Upper lobe of right lung (tissue), 1 donor: ENCODE results near the gene LGALS16. TPM values are rescaled to one million over a fixed set of nuclear protein-coding genes. Genes with fewer than 3 reads are reported as not detected.

Source experiments
- ATAC-seq: fragments of 200-7000 bp; cut with Tn5 transposase; one replicate; pipeline ENCODE4 v1.9.1; 2020; ENCODE audit warnings: mild to moderate bottlenecking, moderate library complexity
- DNase-seq: peaks from one replicate; pipeline ENCODE4 v3.0.0-alpha.2; 2020
- H3K27ac ChIP-seq: fragments of 200-600 bp; one replicate; pipeline ENCODE4 v1.8.0; 2022
- H3K27me3 ChIP-seq: fragments of 200-600 bp; one replicate; pipeline ENCODE4 v1.8.0; 2022; ENCODE audit warnings: mild to moderate bottlenecking
- H3K36me3 ChIP-seq: fragments of 200-600 bp; one replicate; pipeline ENCODE4 v1.8.0; 2022
- H3K4me1 ChIP-seq: fragments of 200-600 bp; one replicate; pipeline ENCODE4 v1.8.0; 2022
- H3K4me3 ChIP-seq: fragments of 200-600 bp; one replicate; pipeline ENCODE4 v1.8.0; 2022; ENCODE audit warnings: mild to moderate bottlenecking
- H3K9me3 ChIP-seq: fragments of 200-600 bp; one replicate; pipeline ENCODE4 v1.8.0; 2022
- CTCF ChIP-seq: fragments of 200-600 bp; IDR thresholded peaks from one replicate; pipeline ENCODE4 v1.8.0; 2022; ENCODE audit warnings: antibody characterized with exemption
- intact Hi-C: fragments of 100-400 bp; cut with DNase I; formaldehyde crosslinking; loops from one replicate; pipeline ENCODE4 v1.11.0; 2022
- total RNA-seq: library from RNA; stranded (reverse); fragmentation: NEBNext Ultra II Directional; extraction: Animal tissue kit (Norgen Biotek cat#: 25700); gene quantifications from one replicate; pipeline ENCODE4 v1.2.1, GENCODE V29; 2021
- donor health status: DM: no; HTN: yes; CAD: no; lungs with severe emphysema.

LGALS16 gene
- total RNA-seq, 1 donor from 2014 or later = not detected

GRCh38 chr19:39704181-39705044 lies 48.7 kb downstream of the LGALS16 start, which contains the start of gene LGALS14:
TSS of gene LGALS14 (plus strand) at chr19:39704481. CDS start at chr19:39704529, 48 bp downstream.
- DNase-seq (no peak), ATAC-seq (peak; percentile 22)
- H3K36me3 ChIP-seq = no peaks in the 10 kb centered on the region
- H3K27me3 ChIP-seq = no peaks in the 10 kb centered on the region
- H3K27ac ChIP-seq = no peak within 1 kb of the TSS
- no peaks in the 10 kb centered on the region for H3K9me3 ChIP-seq
- no peak for TF ChIP-seq CTCF
- H3K4me1 ChIP-seq = no peaks in the 10 kb centered on the region
- intact Hi-C loops = no loop called here
- no peak within 1 kb of the TSS for H3K4me3 ChIP-seq

GRCh38 chr19:39705578-39706188 lies 50.0 kb downstream of the LGALS16 start:
- intact Hi-C loops = no loop called here
- Histone ChIP-seq H3K27ac (no peak overlapping the region), H3K4me1 (no peaks in the 10 kb centered on the region), H3K9me3 (no peaks in the 10 kb centered on the region), H3K27me3 (no peaks in the 10 kb centered on the region), H3K36me3 (no peaks in the 10 kb centered on the region), H3K4me3 (no peak overlapping the region)
- no peak for TF ChIP-seq CTCF
- peak; percentile 49 for ATAC-seq
- DNase-seq = no peak

GRCh38 chr19:39708594-39708993 lies 52.9 kb downstream of the LGALS16 start:
- Histone ChIP-seq H3K4me1 (no peaks in the 10 kb centered on the region), H3K9me3 (no peaks in the 10 kb centered on the region), H3K27ac (no peak overlapping the region), H3K4me3 (no peak overlapping the region), H3K27me3 (no peaks in the 10 kb centered on the region), H3K36me3 (no peaks in the 10 kb centered on the region)
- DNase-seq = no peak
- no peak for ATAC-seq
- intact Hi-C loops = no loop called here
- TF ChIP-seq CTCF = no peak

GRCh38 chr19:39709026-39709872 lies 53.5 kb downstream of the LGALS16 start:
- H3K27me3 ChIP-seq = no peaks in the 10 kb centered on the region
- H3K4me3 ChIP-seq = no peak overlapping the region
- H3K27ac ChIP-seq = no peak overlapping the region
- H3K36me3 ChIP-seq = no peaks in the 10 kb centered on the region
- intact Hi-C loops = no loop called here
- H3K4me1 ChIP-seq = no peaks in the 10 kb centered on the region
- TF ChIP-seq CTCF = no peak
- H3K9me3 ChIP-seq = no peaks in the 10 kb centered on the region
- DNase-seq (no peak), ATAC-seq (no peak)

Other genes starting within 250 kb of the LGALS16 start
- gene ZFP36, start 249.1 kb upstream of the LGALS16 start, total RNA-seq = 224 TPM
- gene PLEKHG2, start 243.2 kb upstream of the LGALS16 start, total RNA-seq = 32.4 TPM
- 1,446 TPM for gene RPS16, start 220.0 kb upstream of the LGALS16 start, total RNA-seq
- 98.4 TPM for gene SUPT5H, start 210.3 kb upstream of the LGALS16 start, total RNA-seq
- 43.9 TPM for gene TIMM50, start 175.1 kb upstream of the LGALS16 start, total RNA-seq
- not detected for gene DLL3, start 157.0 kb upstream of the LGALS16 start, total RNA-seq
- gene SELENOV, start 140.8 kb upstream of the LGALS16 start, total RNA-seq = not detected
- 2.4 TPM for gene EID2B, start 123.1 kb upstream of the LGALS16 start, total RNA-seq
- gene EID2, start 115.8 kb upstream of the LGALS16 start, total RNA-seq = 13.5 TPM
- gene LGALS13, start 53.4 kb upstream of the LGALS16 start, total RNA-seq = not detected
- gene LGALS14, start 48.6 kb downstream of the LGALS16 start, total RNA-seq = not detected
- not detected for gene CLC, start 82.1 kb downstream of the LGALS16 start, total RNA-seq
- not detected for gene LEUTX, start 122.9 kb downstream of the LGALS16 start, total RNA-seq
- gene DYRK1B, start 178.2 kb downstream of the LGALS16 start, total RNA-seq = 16.7 TPM
- 123 TPM for gene FBL, start 190.5 kb downstream of the LGALS16 start, total RNA-seq